Measurements from ENCODE around the gene NSUN5.

- no peak for TF ChIP-seq EZH2 (IDR thresholded peaks at IDR 0.05; ENCODE audit: low read depth, unreplicated experiment)
- TF ChIP-seq CTCF (conservative IDR thresholded peaks at IDR 0.05; ENCODE audit: low read depth in 2 of 2), result no peak
- no peak for TF ChIP-seq ZNF331 (CRISPR knock-in tag; IDR thresholded peaks at IDR 0.05; ENCODE audit: low read depth)
- no peak for TF ChIP-seq POLR2AphosphoS5 (IDR thresholded peaks at IDR 0.05; ENCODE audit: low read depth)
- TF ChIP-seq REST (IDR thresholded peaks at IDR 0.05; ENCODE audit: unreplicated experiment), result no peak
- TF ChIP-seq EZH2phosphoT487 (IDR thresholded peaks at IDR 0.05; ENCODE audit: unreplicated experiment), result no peak
- TF ChIP-seq ETS1 (IDR thresholded peaks at IDR 0.05), result no peak
These were observed 47.5 kb upstream of the NSUN5 start for GRCh38 chr7:73356159-73356558.

All from GM23338 (cell line).